ENCODE measurements around the gene DCDC2C. TPM values are rescaled to one million over a fixed set of nuclear protein-coding genes. Genes with fewer than 3 reads are reported as not detected.
A peak's percentile ranks its signal among the peaks of the same experiment; 100 is the strongest.

The DCDC2C gene
- total RNA-seq, 1 experiment from 2014 or later: not detected

GRCh38 chr2:3779496-3780049 is 76.2 kb downstream of the DCDC2C start:
- Histone ChIP-seq H3K27ac (ENCODE audit: low read length) (no peak overlapping the region), H3K9me3 (ENCODE audit: control insufficient read depth, insufficient read depth, low read depth, low read length) (no peaks in the 10 kb centered on the region), H3K36me3 (ENCODE audit: control insufficient read depth, insufficient read depth, low read length) (no peaks in the 10 kb centered on the region), H3K4me1 (ENCODE audit: control insufficient read depth, insufficient read depth, low read length) (0 out of 2 replicates have a peak, but pooled peaks cover 4% of the 10 kb centered on the region), H3K4me3 (ENCODE audit: low read depth in 2 of 2, low read length in 2 of 2) (no peak overlapping the region), H3K27me3 (ENCODE audit: control insufficient read depth, insufficient read depth, low read length) (peaks cover 4% of the 10 kb centered on the region; the same call in 1 of the 2 replicates)
- in situ Hi-C loops (cut with HindIII; ENCODE audit: low pct_unique_long_range_greater_than_20kb, low sequenced_read_pairs): no loop called here
- TF ChIP-seq REST (IDR thresholded peaks at IDR 0.05; ENCODE audit: insufficient read depth in 1 of 2, low read depth in 2 of 2, low read length in 1 of 2): no peak
- TF ChIP-seq TCF7L2 (IDR thresholded peaks at IDR 0.05; ENCODE audit: low read depth, low read length): no peak
- no peak for TF ChIP-seq SIN3A (IDR thresholded peaks at IDR 0.05; ENCODE audit: borderline replicate concordance, insufficient read depth, low read depth, low read length)
- TF ChIP-seq POLR2AphosphoS5 (IDR thresholded peaks at IDR 0.05; ENCODE audit: low read depth, low read length): no peak
- TF ChIP-seq CTCF (IDR thresholded peaks at IDR 0.05): no peak
- CTCF ChIA-PET: no interaction called here
- ATAC-seq: peak; percentile 33; the same call in 1 of the 2 replicates
- POLR2A ChIA-PET: no interaction called here
- DNase-seq (ENCODE audit: low read depth, low spot score): no peak
- intact Hi-C loops (cut with micrococcal nuclease; ENCODE audit: unreplicated experiment): loop anchor here (5.0 kb wide), 1 partner anchor 42 kb away; no protein-coding TSS in a partner anchor
- BruUV-seq (replicated peaks): no TSS peak

GRCh38 chr2:3780477-3781402 is 77.4 kb downstream of the DCDC2C start:
- Histone ChIP-seq H3K4me3 (ENCODE audit: low read depth in 2 of 2, low read length in 2 of 2) (peak overlapping the region in 1 of 2 experiments; percentile 21; a peak in 1 of 4 replicates), H3K27ac (ENCODE audit: low read length) (no peak overlapping the region), H3K9me3 (ENCODE audit: control insufficient read depth, insufficient read depth, low read depth, low read length) (no peaks in the 10 kb centered on the region), H3K4me1 (ENCODE audit: control insufficient read depth, insufficient read depth, low read length) (0 out of 2 replicates have a peak, but pooled peaks cover 4% of the 10 kb centered on the region), H3K27me3 (ENCODE audit: control insufficient read depth, insufficient read depth, low read length) (peaks cover 13% of the 10 kb centered on the region), H3K36me3 (ENCODE audit: control insufficient read depth, insufficient read depth, low read length) (no peaks in the 10 kb centered on the region)
- in situ Hi-C loops (cut with HindIII; ENCODE audit: low pct_unique_long_range_greater_than_20kb, low sequenced_read_pairs) (no loop called here), intact Hi-C loops (cut with micrococcal nuclease; ENCODE audit: unreplicated experiment) (loop anchor here (5.0 kb wide), 1 partner anchor 43 kb away; no protein-coding TSS in a partner anchor)
- ATAC-seq (peak; percentile 94), DNase-seq (ENCODE audit: low read depth, low spot score) (peak; percentile 39)
- POLR2A ChIA-PET: no interaction called here
- no TSS peak for BruUV-seq (replicated peaks)
- TF ChIP-seq SIN3A (IDR thresholded peaks at IDR 0.05; ENCODE audit: borderline replicate concordance, insufficient read depth, low read depth, low read length) (no peak), CTCF (IDR thresholded peaks at IDR 0.05) (peak; percentile 89)
- CTCF ChIA-PET: interaction anchor here (0.8 to 1.2 kb wide), 4 partner anchors 40 to 89 kb away, joined by 3 to 6 read pairs (median 4); no protein-coding TSS in a partner anchor

All from Panc1 (cell line).